Fibroblast of mammary gland (primary cell): ENCODE measurements around the gene GLCE.

ENCODE experiments used
- DNase-seq: peaks from one replicate; pipeline ENCODE4 v3.0.0-alpha.2; 2010; ENCODE audit warnings: low read depth
- H3K4me3 ChIP-seq: 2 replicates; pipeline ENCODE4 v1.5.1; 2011; ENCODE audit warnings: low read depth, mild to moderate bottlenecking, low read length, moderate library complexity; ENCODE audit not compliant: control insufficient read depth
- CTCF ChIP-seq: conservative IDR thresholded peaks from 2 replicates; pipeline ENCODE4 v1.5.1; 2011; ENCODE audit warnings: low read depth, low read length, inconsistent platforms; ENCODE audit not compliant: control insufficient read depth, insufficient read depth

Gene GLCE

GRCh38 chr15:69210574-69210973, 50.1 kb downstream of the GLCE start:
- no peak for TF ChIP-seq CTCF
- no peak for DNase-seq
- no peak overlapping the region for H3K4me3 ChIP-seq

GRCh38 chr15:69213786-69214185, 53.4 kb downstream of the GLCE start:
- H3K4me3 ChIP-seq: no peak overlapping the region
- DNase-seq: no peak
- TF ChIP-seq CTCF: no peak

- no peak for DNase-seq
Measured at GRCh38 chr15:69215314-69216035, 55.0 kb downstream of the GLCE start.

GRCh38 chr15:69217381-69217780, 56.9 kb downstream of the GLCE start:
- DNase-seq: no peak
- no peak for TF ChIP-seq CTCF
- H3K4me3 ChIP-seq: no peak overlapping the region

More at GRCh38 chr15:69215314-69216035, 55.0 kb downstream of the GLCE start:
- no peak for TF ChIP-seq CTCF
- no peak overlapping the region for H3K4me3 ChIP-seq

GRCh38 chr15:69219690-69220089, 59.3 kb downstream of the GLCE start:
- H3K4me3 ChIP-seq: no peak overlapping the region
- no peak for TF ChIP-seq CTCF
- DNase-seq: no peak

- DNase-seq: no peak
- TF ChIP-seq CTCF: no peak
- no peak overlapping the region for H3K4me3 ChIP-seq
Measured at GRCh38 chr15:69222002-69222474, 61.6 kb downstream of the GLCE start.
